GM21717 (cell line): ENCODE measurements around the gene ATOH8.

Experiments
- ATAC-seq: cut with Tn5 transposase; IDR thresholded peaks from one replicate; pipeline ENCODE4 v1.9.1; 2021; ENCODE audit warnings: mild to moderate bottlenecking, moderate library complexity; ENCODE audit not compliant: unreplicated experiment

Gene ATOH8

GRCh38 chr2:85796341-85797262, 42.8 kb downstream of the ATOH8 start:
- ATAC-seq = no peak

GRCh38 chr2:85797263-85797660, 43.5 kb downstream of the ATOH8 start:
- no peak for ATAC-seq

- no peak for ATAC-seq
These were observed 44.1 kb downstream of the ATOH8 start for GRCh38 chr2:85797921-85798320.

- ATAC-seq = no peak
These were observed 45.6 kb downstream of the ATOH8 start for GRCh38 chr2:85799215-85799956.

- ATAC-seq = no peak
These were observed 46.8 kb downstream of the ATOH8 start for GRCh38 chr2:85800586-85800985.

- no peak for ATAC-seq
These were observed 48.1 kb downstream of the ATOH8 start for GRCh38 chr2:85801871-85802270.

GRCh38 chr2:85802354-85803103, 48.7 kb downstream of the ATOH8 start:
- no peak for ATAC-seq

- no peak for ATAC-seq
These were observed 50.1 kb downstream of the ATOH8 start for GRCh38 chr2:85803704-85804425.

GRCh38 chr2:85804583-85804982, 50.8 kb downstream of the ATOH8 start:
- no peak for ATAC-seq

- ATAC-seq = no peak
These were observed 52.7 kb downstream of the ATOH8 start for GRCh38 chr2:85806358-85807118.

- ATAC-seq = no peak
These were observed 54.0 kb downstream of the ATOH8 start for GRCh38 chr2:85807756-85808155.

- ATAC-seq = no peak
These were observed 56.8 kb downstream of the ATOH8 start for GRCh38 chr2:85810371-85811179.

- no peak for ATAC-seq
These were observed 57.6 kb downstream of the ATOH8 start for GRCh38 chr2:85811180-85812093.

GRCh38 chr2:85812094-85812735, 58.4 kb downstream of the ATOH8 start:
- no peak for ATAC-seq

- no peak for ATAC-seq
These were observed 59.6 kb downstream of the ATOH8 start for GRCh38 chr2:85813211-85813981.

- no peak for ATAC-seq
These were observed 60.4 kb downstream of the ATOH8 start for GRCh38 chr2:85813982-85814801.
